Psoas muscle (tissue), 8 donors: ENCODE results near the gene COPZ1. TPM values are rescaled to one million over a fixed set of nuclear protein-coding genes. Genes with fewer than 3 reads are reported as not detected.

Experiments used
- ATAC-seq, 4 donors: fragments of 200-7000 bp; cut with Tn5 transposase; one replicate each; pipeline ENCODE4 v1.9.1; 2020; ENCODE audit warnings: moderate library complexity in 3 of 4, mild to moderate bottlenecking in 2 of 4
- DNase-seq, 2 donors: peaks; one replicate each; pipeline ENCODE4 v3.0.0-alpha.2; 2020
- H3K27ac ChIP-seq: fragments of 200-600 bp; one replicate; pipeline ENCODE4 v1.8.0; 2022
- H3K27me3 ChIP-seq, 3 donors: fragments of 200-600 bp in 1 of 3; one replicate each; pipeline versions ENCODE4 v1.6.1 to v1.8.0; 2013 to 2022; ENCODE audit warnings: low read length in 2 of 3, mild to moderate bottlenecking in 2 of 3, moderate library complexity in 1 of 3; ENCODE audit not compliant: insufficient read depth in 3 of 3
- H3K36me3 ChIP-seq, 2 donors: fragments of 200-600 bp in 1 of 2; one replicate each; pipeline versions ENCODE4 v1.6.1 to v1.8.0; 2013 to 2022; ENCODE audit warnings: low read depth in 1 of 2, mild to moderate bottlenecking in 1 of 2, moderate library complexity in 1 of 2; ENCODE audit not compliant: insufficient read depth in 1 of 2
- H3K4me1 ChIP-seq: fragments of 200-600 bp; one replicate; pipeline ENCODE4 v1.8.0; 2022
- H3K4me3 ChIP-seq: fragments of 200-600 bp; one replicate; pipeline ENCODE4 v1.8.0; 2022; ENCODE audit warnings: mild to moderate bottlenecking
- H3K9me3 ChIP-seq: fragments of 200-600 bp; one replicate; pipeline ENCODE4 v1.8.0; 2022
- WGBS, 3 donors: extraction: QIAGEN DNeasy Blood & Tissue Kit; methylation state at CpG; one replicate each; pipeline versions ENCODE4 v1.1.6 to v1.1.7; 2013; 5-methylcytosine and 5-hydroxymethylcytosine counted together
- intact Hi-C, 2 donors: fragments of 100-400 bp; cut with DNase I; formaldehyde crosslinking; loops; one replicate each; pipeline versions ENCODE4 v1.11.0 to v1.14.2; 2022
- long read RNA-seq, 2 donors: library from polyadenylated mRNA; unstranded; transcript quantifications; one replicate each; pipeline ENCODE4 v2.0.0, GENCODE V29; 2021
- polyA plus RNA-seq, 3 donors: library from polyadenylated mRNA; stranded (reverse); fragments of 200-250 nt; gene quantifications; one replicate each; pipeline ENCODE4 v1.2.3, GENCODE V29; 2013
- total RNA-seq, 4 donors: library from RNA; stranded (reverse); fragmentation: NEBNext Ultra II Directional in 2 of 4; extraction: Animal tissue kit (Norgen Biotek cat#: 25700) in 2 of 4; gene quantifications; one replicate each; pipeline versions ENCODE4 v1.2.1 to v1.2.4, GENCODE V29; 2021 to 2023
- TF ChIP-seq, protein P1 (sequence below): fragments of 200-600 bp; IDR thresholded peaks from one replicate; pipeline ENCODE4 v1.8.0; 2022; ENCODE audit warnings: antibody characterized with exemption
- donor health status: healthy with polysubstance abuse.
- donor health status: DM: no; HTN: no; CAD: no; lungs with moderate emphysema.
- donor health status: Bipolar disorder and iron deficiency.
- donor health status: healthy.
- donor health status: DM: yes; HTN: yes; CAD: no.
- donor health status: DM: no; HTN: no; CAD: no.
- donor health status: DM: no; HTN: no; CAD: no.
- donor health status: DM: yes; HTN: yes; CAD: no.

COPZ1 gene, protein sequence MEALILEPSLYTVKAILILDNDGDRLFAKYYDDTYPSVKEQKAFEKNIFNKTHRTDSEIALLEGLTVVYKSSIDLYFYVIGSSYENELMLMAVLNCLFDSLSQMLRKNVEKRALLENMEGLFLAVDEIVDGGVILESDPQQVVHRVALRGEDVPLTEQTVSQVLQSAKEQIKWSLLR
- total RNA-seq (100 to 1,000 TPM in 1 of 4 donors, 10 to 100 TPM in 3; 84.4 to 102 (median 93.0) TPM), polyA plus RNA-seq (100 to 1,000 TPM in 1 of 3 donors, 10 to 100 TPM in 2; 77.8 to 131 (median 86.6) TPM)
- long read RNA-seq, donor 1, transcript COPZ1-201 (9 exons, 1,897 nt) = major isoform, 22 of 38 reads
- long read RNA-seq, donor 1, partial matches to known transcripts = 1 of 38 reads
- long read RNA-seq, donor 1, other reads (novel, unspliced or antisense) = 14 of 38 reads
- long read RNA-seq, donor 2, transcript COPZ1-201 (9 exons, 1,897 nt) = major isoform, 45 of 55 reads
- long read RNA-seq, donor 2, partial matches to known transcripts = 3 of 55 reads
- long read RNA-seq, donor 2, other reads (novel, unspliced or antisense) = 7 of 55 reads

DNA sequence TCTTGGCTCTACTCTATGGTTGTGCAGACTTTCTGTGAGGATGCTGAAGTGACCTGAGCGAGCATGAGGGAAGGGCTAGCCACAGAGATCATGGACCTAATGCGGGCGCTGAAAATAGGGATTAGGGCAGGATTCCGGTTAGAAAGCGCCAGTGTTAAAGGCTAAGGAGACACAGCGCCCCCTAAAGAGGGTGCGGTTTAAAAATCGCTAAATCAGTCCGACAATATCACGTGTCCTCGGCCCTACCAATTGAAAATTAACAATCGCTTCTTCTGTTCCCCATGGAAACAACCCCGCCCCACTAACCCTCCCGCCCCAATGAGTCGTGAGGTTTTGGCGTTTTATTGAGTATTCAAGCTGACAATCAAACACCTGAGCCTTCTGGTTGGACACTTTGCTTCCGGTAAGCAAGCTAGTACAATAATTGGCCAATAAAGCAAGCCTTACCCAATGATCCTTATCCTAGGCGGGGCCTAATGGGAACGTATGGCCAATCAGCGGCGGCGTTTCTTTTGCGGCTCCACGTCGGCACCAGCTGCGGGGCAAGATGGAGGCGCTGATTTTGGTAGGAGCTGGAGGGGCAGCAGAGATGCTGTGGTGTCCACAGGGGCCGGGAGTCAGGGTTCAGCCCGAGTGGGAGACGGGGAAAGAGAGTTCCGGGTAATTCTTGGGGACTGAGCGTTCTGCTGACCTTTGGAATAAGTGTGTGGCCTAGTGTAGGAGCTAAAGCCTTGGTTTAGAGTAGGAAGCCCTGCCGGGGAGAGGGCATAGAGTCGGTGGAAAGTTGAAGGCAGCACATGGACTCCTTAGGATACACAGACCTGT lies at the start of gene COPZ1:
Gene COPZ1, plus strand, starts transcription at position 515 of the 825 bp plus-strand sequence. Its CDS starts 33 bp downstream, at position 548.
- peak within 1 kb of the TSS; percentile 91 for H3K27ac ChIP-seq
- H3K4me3 ChIP-seq = peak within 1 kb of the TSS; percentile 87
- peak; percentile 97 to 99 (median 98) for ATAC-seq
- intact Hi-C loops = loop anchor here in 1 of 2 donors (5.0 kb wide), 3 partner anchors 38 to 103 kb away; no protein-coding TSS in a partner anchor
- no peaks in the 10 kb centered on the region for H3K9me3 ChIP-seq
- peaks cover 33% of the 10 kb centered on the region for H3K4me1 ChIP-seq
- DNase-seq = peak; percentile 93 to 95
- H3K36me3 ChIP-seq = peaks cover 0 to 14% of the 10 kb centered on the region in 2 donors
- 1% methylated on average over 34 of the region's 34 CpGs for WGBS, 3 donors
- H3K27me3 ChIP-seq = no peaks in the 10 kb centered on the region
- TF ChIP-seq, protein P1, sequence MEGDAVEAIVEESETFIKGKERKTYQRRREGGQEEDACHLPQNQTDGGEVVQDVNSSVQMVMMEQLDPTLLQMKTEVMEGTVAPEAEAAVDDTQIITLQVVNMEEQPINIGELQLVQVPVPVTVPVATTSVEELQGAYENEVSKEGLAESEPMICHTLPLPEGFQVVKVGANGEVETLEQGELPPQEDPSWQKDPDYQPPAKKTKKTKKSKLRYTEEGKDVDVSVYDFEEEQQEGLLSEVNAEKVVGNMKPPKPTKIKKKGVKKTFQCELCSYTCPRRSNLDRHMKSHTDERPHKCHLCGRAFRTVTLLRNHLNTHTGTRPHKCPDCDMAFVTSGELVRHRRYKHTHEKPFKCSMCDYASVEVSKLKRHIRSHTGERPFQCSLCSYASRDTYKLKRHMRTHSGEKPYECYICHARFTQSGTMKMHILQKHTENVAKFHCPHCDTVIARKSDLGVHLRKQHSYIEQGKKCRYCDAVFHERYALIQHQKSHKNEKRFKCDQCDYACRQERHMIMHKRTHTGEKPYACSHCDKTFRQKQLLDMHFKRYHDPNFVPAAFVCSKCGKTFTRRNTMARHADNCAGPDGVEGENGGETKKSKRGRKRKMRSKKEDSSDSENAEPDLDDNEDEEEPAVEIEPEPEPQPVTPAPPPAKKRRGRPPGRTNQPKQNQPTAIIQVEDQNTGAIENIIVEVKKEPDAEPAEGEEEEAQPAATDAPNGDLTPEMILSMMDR = peak; percentile 69

DNA sequence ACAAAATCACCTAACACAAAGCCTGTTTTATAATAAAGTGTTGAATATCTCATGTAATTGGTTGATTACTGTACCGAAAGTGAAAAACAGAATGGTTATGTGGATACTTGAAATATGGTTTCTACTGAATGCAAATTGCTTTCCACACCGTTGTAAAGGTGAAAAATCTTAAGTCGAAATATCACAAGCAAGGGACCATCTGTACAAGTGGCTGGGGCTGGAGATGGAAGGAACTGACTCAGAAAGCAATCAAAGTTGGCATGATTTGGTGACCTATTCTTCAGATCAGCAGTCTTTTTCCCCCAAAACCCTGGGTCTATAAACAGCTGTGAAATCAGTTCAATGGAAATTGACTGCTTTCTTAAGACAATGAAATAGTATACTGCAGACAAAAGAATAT lies 48.6 kb upstream of the COPZ1 start:
- H3K27me3 ChIP-seq = no peaks in the 10 kb centered on the region
- 91 to 93% (median 92%) methylated on average over 3 of the region's 3 CpGs for WGBS, 3 donors
- peaks cover 0 to 2% of the 10 kb centered on the region in 2 donors for H3K36me3 ChIP-seq
- ATAC-seq (no peak), DNase-seq (no peak)
- intact Hi-C loops = loop anchor here in 1 of 2 donors (5.0 kb wide), 1 partner anchor 274 kb away; the partner anchor contains the start of gene HOXC9
- H3K9me3 ChIP-seq = no peaks in the 10 kb centered on the region
- no peak overlapping the region for H3K27ac ChIP-seq
- no peak overlapping the region for H3K4me3 ChIP-seq
- H3K4me1 ChIP-seq = peaks cover 35% of the 10 kb centered on the region
- TF ChIP-seq, protein P1 = no peak

DNA sequence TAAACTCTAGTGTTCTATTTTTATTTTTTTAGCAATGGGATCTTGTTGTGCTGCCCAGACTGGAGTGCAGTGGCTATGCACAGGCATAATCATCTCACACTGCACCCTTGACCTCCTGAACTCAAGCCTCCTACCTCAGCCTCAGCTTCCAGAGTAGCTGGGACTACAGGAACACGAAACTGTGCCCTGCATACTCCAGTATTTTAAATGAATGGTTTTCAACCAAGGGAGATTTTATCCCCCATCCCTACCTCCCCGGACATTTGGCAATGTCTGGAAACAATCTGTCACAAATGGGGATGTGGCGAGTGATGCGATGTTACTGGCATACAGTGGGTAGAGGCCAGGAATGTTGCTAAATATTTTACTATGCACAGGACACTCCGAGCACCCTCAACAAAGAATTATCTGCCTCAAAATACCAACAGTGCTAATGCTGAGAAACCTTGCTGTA lies 47.1 kb upstream of the COPZ1 start:
- DNase-seq = no peak
- Histone ChIP-seq H3K9me3 (no peaks in the 10 kb centered on the region), H3K4me1 (peaks cover 45% of the 10 kb centered on the region), H3K36me3 (peaks cover 5 to 16% of the 10 kb centered on the region in 2 donors), H3K27ac (peak overlapping the region; percentile 96), H3K4me3 (peak overlapping the region; percentile 98), H3K27me3 (no peaks in the 10 kb centered on the region)
- ATAC-seq = no peak
- TF ChIP-seq, protein P1 = no peak
- WGBS, 3 donors = 18 to 22% (median 19%) methylated on average over 5 of the region's 5 CpGs
- intact Hi-C loops = loop anchor here in 1 of 2 donors (5.0 kb wide), 1 partner anchor 276 kb away; the partner anchor contains the start of gene HOXC9

DNA sequence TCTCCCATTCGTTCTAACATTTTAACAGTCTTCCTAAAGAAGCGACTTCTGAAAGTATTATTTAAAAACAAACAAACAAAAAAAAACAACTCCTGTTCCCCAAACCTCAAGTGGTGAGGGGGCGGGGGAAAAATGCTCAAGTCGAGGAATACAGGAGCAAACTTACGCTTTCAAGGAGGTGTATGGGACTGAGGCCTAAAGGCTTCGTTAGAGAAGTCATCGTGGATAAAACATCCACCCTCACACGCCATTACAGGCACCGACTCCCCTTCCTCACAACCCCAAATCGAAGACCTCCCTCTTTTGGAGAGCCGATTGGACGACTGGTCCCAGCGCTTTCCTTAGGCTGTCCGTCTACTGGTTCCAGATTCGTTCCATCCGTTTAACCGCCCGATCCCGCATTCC lies 45.7 kb upstream of the COPZ1 start:
- ATAC-seq (no peak), DNase-seq (no peak)
- peaks cover 15 to 30% of the 10 kb centered on the region in 2 donors for H3K36me3 ChIP-seq
- TF ChIP-seq, protein P1 = no peak
- WGBS, 3 donors = 1 to 2% (median 1%) methylated on average over 19 of the region's 19 CpGs
- H3K27ac ChIP-seq = peak overlapping the region; percentile 96
- intact Hi-C loops = loop anchor here in 1 of 2 donors (5.0 kb wide), 1 partner anchor 277 kb away; the partner anchor contains the start of gene HOXC9
- H3K4me3 ChIP-seq = peak overlapping the region; percentile 98
- H3K4me1 ChIP-seq = peaks cover 47% of the 10 kb centered on the region
- H3K9me3 ChIP-seq = no peaks in the 10 kb centered on the region
- H3K27me3 ChIP-seq = no peaks in the 10 kb centered on the region
